GM15510 (cell line): ENCODE results near the gene RNF157.

ENCODE experiments used
- POLR2A ChIP-seq: IDR thresholded peaks from 3 replicates; pipeline ENCODE4 v1.6.1; 2011; ENCODE audit warnings: borderline replicate concordance; ENCODE audit not compliant: insufficient read length; ENCODE audit errors: extremely low read depth

The RNF157 gene

GRCh38 chr17:76223802-76224201 lies 16.5 kb downstream of the RNF157 start:
- no peak for TF ChIP-seq POLR2A

- TF ChIP-seq POLR2A = no peak
Measured at GRCh38 chr17:76219670-76220383, 20.5 kb downstream of the RNF157 start.

- no peak for TF ChIP-seq POLR2A
Measured at GRCh38 chr17:76217081-76217480, 23.2 kb downstream of the RNF157 start.

- TF ChIP-seq POLR2A = no peak
Measured at GRCh38 chr17:76213491-76213890, 26.8 kb downstream of the RNF157 start.

- TF ChIP-seq POLR2A = no peak
Measured at GRCh38 chr17:76208120-76208519, 32.2 kb downstream of the RNF157 start.

GRCh38 chr17:76207275-76208059 lies 32.8 kb downstream of the RNF157 start:
- TF ChIP-seq POLR2A = no peak

- no peak for TF ChIP-seq POLR2A
Measured at GRCh38 chr17:76204277-76204676, 36.0 kb downstream of the RNF157 start.

- no peak for TF ChIP-seq POLR2A
Measured at GRCh38 chr17:76200354-76200753, 39.9 kb downstream of the RNF157 start.

GRCh38 chr17:76199469-76199868 lies 40.8 kb downstream of the RNF157 start:
- TF ChIP-seq POLR2A = no peak

GRCh38 chr17:76198702-76199101 lies 41.6 kb downstream of the RNF157 start:
- TF ChIP-seq POLR2A = no peak

GRCh38 chr17:76197911-76198310 lies 42.4 kb downstream of the RNF157 start:
- no peak for TF ChIP-seq POLR2A

GRCh38 chr17:76196675-76197074 lies 43.6 kb downstream of the RNF157 start:
- no peak for TF ChIP-seq POLR2A

GRCh38 chr17:76195281-76196096 lies 44.8 kb downstream of the RNF157 start:
- no peak for TF ChIP-seq POLR2A

- TF ChIP-seq POLR2A = no peak
Measured at GRCh38 chr17:76193591-76193990, 46.7 kb downstream of the RNF157 start.

- TF ChIP-seq POLR2A = no peak
Measured at GRCh38 chr17:76191896-76192295, 48.4 kb downstream of the RNF157 start.
